HG03175 (cell line): ENCODE data around the gene FAM131B.

Source experiments
- ATAC-seq: cut with Tn5 transposase; IDR thresholded peaks from one replicate; pipeline ENCODE4 v1.9.1; 2021; ENCODE audit warnings: mild to moderate bottlenecking, moderate library complexity; ENCODE audit not compliant: unreplicated experiment

Gene FAM131B

GRCh38 chr7:143325240-143325639, 37.3 kb downstream of the FAM131B start:
- peak; percentile 48 for ATAC-seq

GRCh38 chr7:143323653-143324052, 38.9 kb downstream of the FAM131B start:
- ATAC-seq = no peak

GRCh38 chr7:143322760-143323633, 39.5 kb downstream of the FAM131B start:
- no peak for ATAC-seq

- ATAC-seq = no peak
Observed at GRCh38 chr7:143321734-143322133, 40.8 kb downstream of the FAM131B start.

GRCh38 chr7:143321242-143321641, 41.3 kb downstream of the FAM131B start:
- ATAC-seq = no peak

- no peak for ATAC-seq
Observed at GRCh38 chr7:143320620-143321019, 41.9 kb downstream of the FAM131B start.

GRCh38 chr7:143318661-143319060, 43.9 kb downstream of the FAM131B start:
- no peak for ATAC-seq

GRCh38 chr7:143316492-143316891, 46.0 kb downstream of the FAM131B start:
- ATAC-seq = no peak

GRCh38 chr7:143315776-143316175, 46.7 kb downstream of the FAM131B start, which contains the start of gene CLCN1:
CLCN1 (plus strand) TSS chr7:143316111; CDS start chr7:143316213, 102 bp downstream.
- no peak for ATAC-seq

- no peak for ATAC-seq
Observed at GRCh38 chr7:143314127-143314526, 48.4 kb downstream of the FAM131B start.

GRCh38 chr7:143308632-143309031, 53.9 kb downstream of the FAM131B start:
- no peak for ATAC-seq

GRCh38 chr7:143305423-143306070, 57.0 kb downstream of the FAM131B start:
- ATAC-seq = no peak

- no peak for ATAC-seq
Observed at GRCh38 chr7:143304938-143305337, 57.6 kb downstream of the FAM131B start.

GRCh38 chr7:143303733-143304132, 58.8 kb downstream of the FAM131B start:
- ATAC-seq = no peak
